GM12878 (cell line): ENCODE measurements around the gene TSPAN12. TPM values are rescaled to one million over a fixed set of nuclear protein-coding genes. Genes with fewer than 3 reads are reported as not detected.

Source experiments
- ATAC-seq: fragments of 200-7000 bp; cut with Tn5 transposase; 3 replicates; pipeline ENCODE4 v1.9.1; 2020; ENCODE audit warnings: mild to moderate bottlenecking, moderate library complexity
- BruUV-seq: library from RNA; stranded (reverse); fragments of 400-500 nt; replicated peaks from 2 replicates; lab custom pipeline; 2021; lab: Mats Ljungman, UMichigan
- CTCF ChIA-PET: fragments of 300-600 bp; sonication (Branson Sonifier 250); formaldehyde crosslinking; extraction: SDS; loops from one replicate; lab custom pipeline; 2021; ENCODE audit warnings: inconsistent platforms; lab: Yijun Ruan, JAX
- POLR2A ChIA-PET: fragments of 350-600 bp; formaldehyde crosslinking; extraction: SDS; loops from one replicate; lab custom pipeline; 2021; ENCODE audit warnings: inconsistent platforms; lab: Charles Lee
- RAD21 ChIA-PET: fragments of 300-600 bp; sonication (Branson Sonifier 250); formaldehyde crosslinking; loops from one replicate; lab custom pipeline; 2023; ENCODE audit warnings: antibody characterized with exemption; ENCODE audit not compliant: unreplicated experiment; lab: Charles Lee
- SMC1A ChIA-PET: fragments of 300-600 bp; sonication (Branson Sonifier 250); formaldehyde crosslinking; loops from one replicate; lab custom pipeline; 2023; ENCODE audit not compliant: unreplicated experiment, uncharacterized antibody; lab: Charles Lee
- DNase-seq: peaks from one replicate; pipeline ENCODE4 v3.0.0-alpha.2; 2011; ENCODE audit warnings: low read depth, low spot score
- FAIRE-seq: peaks from 3 replicates; lab custom pipeline; 2011; peaks lifted over from hg19 to GRCh38; lab: Jason Lieb, UNC
- H2AFZ ChIP-seq: 2 replicates; pipeline ENCODE4 v1.6.0; 2011; ENCODE audit warnings: low read depth, low read length, control low read depth; ENCODE audit not compliant: control insufficient read depth
- H3K27ac ChIP-seq: 2 replicates; pipeline ENCODE4 v1.5.1; 2011; ENCODE audit warnings: control low read depth; ENCODE audit not compliant: control insufficient read depth, insufficient read depth
- H3K27me3 ChIP-seq, 2 experiments: replicated peaks in 1 of 2; 2 replicates each; pipeline versions ENCODE4 v1.6.0 to v1.6.1; 2011; ENCODE audit warnings: low read length in 1 of 2; ENCODE audit not compliant: control insufficient read depth in 2 of 2, insufficient read depth in 2 of 2
- H3K36me3 ChIP-seq, 2 experiments: 2 replicates each; pipeline ENCODE4 v1.5.1; 2011; ENCODE audit warnings: low read length in 1 of 2; ENCODE audit not compliant: control insufficient read depth in 2 of 2, insufficient read depth in 2 of 2
- H3K4me1 ChIP-seq: 2 replicates; pipeline ENCODE4 v1.6.1; 2011; ENCODE audit warnings: mild to moderate bottlenecking, low read length, moderate library complexity, mixed read lengths; ENCODE audit not compliant: control insufficient read depth, insufficient read depth
- H3K4me2 ChIP-seq: 2 replicates; pipeline ENCODE4 v1.6.0; 2011; ENCODE audit warnings: control low read depth; ENCODE audit not compliant: control insufficient read depth, insufficient read depth
- H3K4me3 ChIP-seq: fragments of 200-600 bp; sonication (generic); 2 replicates; pipeline ENCODE4 v1.5.1; 2016
- H3K79me2 ChIP-seq: 2 replicates; pipeline ENCODE4 v1.6.0; 2011; ENCODE audit warnings: low read length; ENCODE audit not compliant: control insufficient read depth, insufficient read depth
- H3K9ac ChIP-seq: 2 replicates; pipeline ENCODE4 v1.8.0; 2011; ENCODE audit warnings: low read length, control low read depth, mixed read lengths; ENCODE audit not compliant: control insufficient read depth, insufficient read depth
- H3K9me3 ChIP-seq: replicated peaks from 3 replicates; pipeline ENCODE4 v1.5.1; 2011; ENCODE audit warnings: mild to moderate bottlenecking, low read length; ENCODE audit not compliant: control insufficient read depth, insufficient read depth
- H4K20me1 ChIP-seq: 2 replicates; pipeline ENCODE4 v1.6.0; 2011; ENCODE audit not compliant: control insufficient read depth, insufficient read depth
- ELK1 ChIP-seq: IDR thresholded peaks from 2 replicates; pipeline ENCODE4 v1.6.1; 2012; ENCODE audit warnings: low read depth, low read length, improper control_type of control experiment
- MTA2 ChIP-seq: fragments of 450-650 bp; IDR thresholded peaks from 2 replicates; pipeline ENCODE4 v1.6.1; 2016; ENCODE audit warnings: low read depth, mild to moderate bottlenecking, moderate library complexity
- NFYB ChIP-seq: IDR thresholded peaks from 2 replicates; pipeline ENCODE4 v1.6.1; 2011; ENCODE audit warnings: low read depth, mild to moderate bottlenecking, low read length, improper control_type of control experiment, moderate library complexity; ENCODE audit not compliant: insufficient read depth
- NR2C1 ChIP-seq: fragments of 450-650 bp; IDR thresholded peaks from 2 replicates; pipeline ENCODE4 v1.6.1; 2017; ENCODE audit warnings: antibody characterized with exemption, mild to moderate bottlenecking, moderate library complexity
- NR2C2 ChIP-seq: IDR thresholded peaks from 2 replicates; pipeline ENCODE4 v1.6.1; 2011; ENCODE audit warnings: borderline replicate concordance, low read depth; ENCODE audit not compliant: control insufficient read depth, insufficient read length
- PAX5 ChIP-seq: IDR thresholded peaks from 2 replicates; pipeline ENCODE4 v1.6.1; 2011; ENCODE audit warnings: low read depth, low read length, borderline replicate concordance
- PML ChIP-seq: IDR thresholded peaks from 2 replicates; pipeline ENCODE4 v1.6.1; 2012; ENCODE audit warnings: low read length, inconsistent platforms
- RAD51 ChIP-seq: fragments of 450-650 bp; IDR thresholded peaks from 2 replicates; pipeline ENCODE4 v1.6.1; 2016; ENCODE audit warnings: moderate library complexity, mild to moderate bottlenecking, inconsistent platforms
- SIN3A ChIP-seq: IDR thresholded peaks from 2 replicates; pipeline ENCODE4 v1.6.1; 2012; ENCODE audit warnings: low read depth, low read length, improper control_type of control experiment
- SMARCA5 ChIP-seq: fragments of 450-650 bp; IDR thresholded peaks from 2 replicates; pipeline ENCODE4 v1.6.1; 2017; ENCODE audit warnings: mild to moderate bottlenecking
- TAF1 ChIP-seq: IDR thresholded peaks from 2 replicates; pipeline ENCODE4 v1.6.1; 2011; ENCODE audit warnings: mild to moderate bottlenecking, low read depth, low read length, borderline replicate concordance
- TCF7 ChIP-seq: IDR thresholded peaks from 2 replicates; pipeline ENCODE4 v1.6.1; 2014; ENCODE audit warnings: antibody characterized with exemption, borderline replicate concordance
- USF2 ChIP-seq: IDR thresholded peaks from 2 replicates; pipeline ENCODE4 v1.6.1; 2011; ENCODE audit warnings: low read depth, low read length, improper control_type of control experiment, borderline replicate concordance
- WGBS: methylation state at CpG from one replicate; pipeline ENCODE4 v1.1.6; 2016; ENCODE audit warnings: low lambda C conversion rate; ENCODE audit not compliant: insufficient replicate concordance, insufficient coverage; ENCODE audit errors: missing lambda C conversion rate; 5-methylcytosine and 5-hydroxymethylcytosine counted together
- in situ Hi-C: fragments of 300-500 bp; cut with MboI; formaldehyde crosslinking; loops from 9 replicates; pipeline ENCODE4 v1.14.3; 2018; ENCODE audit warnings: mixed read lengths
- intact Hi-C: fragments of 100-400 bp; cut with micrococcal nuclease; formaldehyde crosslinking; loops from one replicate; pipeline ENCODE4 v1.14.2; 2022; ENCODE audit not compliant: unreplicated experiment
- polyA plus RNA-seq, 11 experiments: library from polyadenylated mRNA; depleted of rRNA in 4 of 11; unstranded in 6 of 11; stranded (reverse) in 5 of 11; fragments of >200 nt; fragmentation: Nextera tagmentation in 4 of 11; fragmentation: Illumina TruSeq in 1 of 11; extraction: Ambion mirVana in 4 of 11; extraction: Trizol in 1 of 11; gene quantifications; 1 replicate in 1 of 11; 2 replicates in 10 of 11; pipeline versions ENCODE4 v1.2.1 to v1.2.3, GENCODE V29; 2011 to 2016; ENCODE audit warnings: inconsistent platforms in 2 of 11, missing spikeins in 2 of 11, low read depth in 1 of 11
- total RNA-seq, 4 experiments: library from RNA; depleted of rRNA in 3 of 4; stranded (reverse); fragments of >200 nt in 3 of 4; fragmentation: Illumina TruSeq in 1 of 4; extraction: Trizol in 1 of 4; gene quantifications; 2 replicates each; pipeline versions ENCODE4 v1.2.1 to v1.2.3, GENCODE V29; 2013 to 2021

The TSPAN12 gene
- total and polyA plus RNA-seq, 10 of the 15 experiments (the other 5 are each of a cell fraction or from before 2014, with no cell fraction given): 0.67 to 110 (median 1.3) TPM

DNA sequence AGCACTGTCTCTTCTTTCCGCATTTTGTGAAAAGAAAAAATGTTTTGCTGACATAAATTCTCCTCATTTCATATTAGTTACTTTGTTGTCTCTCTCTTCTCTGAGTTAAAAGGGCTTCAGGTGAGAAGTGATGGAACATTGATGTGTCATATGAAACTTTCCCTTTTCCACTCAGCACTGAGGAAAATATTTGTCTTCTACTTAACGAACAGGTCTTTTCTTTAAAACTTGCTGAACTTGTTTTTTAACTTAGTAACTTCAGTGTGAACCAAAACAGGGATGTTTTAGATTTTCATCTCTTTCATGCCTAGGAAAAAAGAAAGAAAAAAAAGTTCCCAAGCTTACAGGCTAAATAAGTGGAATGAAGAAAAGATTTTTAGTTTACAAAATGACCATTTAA, 19.0 kb upstream of the TSPAN12 start:
- no peaks in the 10 kb centered on the region for H4K20me1 ChIP-seq
- no peak overlapping the region for H2AFZ ChIP-seq
- no peak for FAIRE-seq
- H3K4me3 ChIP-seq: no peak overlapping the region
- TF ChIP-seq NR2C2: no peak
- TF ChIP-seq TCF7: no peak
- TF ChIP-seq RAD51: no peak
- TF ChIP-seq NFYB: no peak
- no peak for TF ChIP-seq MTA2
- no peak for TF ChIP-seq ELK1
- TF ChIP-seq TAF1: no peak
- TF ChIP-seq SIN3A: no peak
- TF ChIP-seq NR2C1: no peak
- no peak for TF ChIP-seq PAX5
- no peak for TF ChIP-seq SMARCA5
- no peak for TF ChIP-seq PML
- no peak for TF ChIP-seq USF2
- H3K9ac ChIP-seq: no peak overlapping the region
- no TSS peak for BruUV-seq
- DNase-seq: no peak
- H3K79me2 ChIP-seq: no peaks in the 10 kb centered on the region
- no peaks in the 10 kb centered on the region for H3K27me3 ChIP-seq
- no peak overlapping the region for H3K4me2 ChIP-seq
- intact Hi-C loops (no loop called here), in situ Hi-C loops (no loop called here)
- CTCF ChIA-PET: interaction anchor here (0.8 to 1.2 kb wide), 2 partner anchors 21 to 65 kb away, joined by 3 read pairs; no protein-coding TSS in a partner anchor
- H3K4me1 ChIP-seq: no peaks in the 10 kb centered on the region
- H3K27ac ChIP-seq: no peak overlapping the region
- POLR2A ChIA-PET: interaction anchor here (0.5 kb wide), 1 partner anchor 62 kb away, joined by 7 read pairs; no protein-coding TSS in a partner anchor
- RAD21 ChIA-PET: no interaction called here
- H3K9me3 ChIP-seq: no peaks in the 10 kb centered on the region
- ATAC-seq: no peak
- WGBS: 50% methylated on average over 2 of the region's 2 CpGs
- SMC1A ChIA-PET: interaction anchor here (1.0 to 4.2 kb wide), 3 partner anchors 11 to 21 kb away, joined by 3 to 13 read pairs (median 5); no protein-coding TSS in a partner anchor
- H3K36me3 ChIP-seq: no peaks in the 10 kb centered on the region
